Measurements from ENCODE around the gene CCL25.
"Not testable (repeated sequence)": the region's sequence is repeated elsewhere in the genome, so short reads cannot be mapped to it uniquely, and the experiment has no call there.

CCL25 gene

DNA sequence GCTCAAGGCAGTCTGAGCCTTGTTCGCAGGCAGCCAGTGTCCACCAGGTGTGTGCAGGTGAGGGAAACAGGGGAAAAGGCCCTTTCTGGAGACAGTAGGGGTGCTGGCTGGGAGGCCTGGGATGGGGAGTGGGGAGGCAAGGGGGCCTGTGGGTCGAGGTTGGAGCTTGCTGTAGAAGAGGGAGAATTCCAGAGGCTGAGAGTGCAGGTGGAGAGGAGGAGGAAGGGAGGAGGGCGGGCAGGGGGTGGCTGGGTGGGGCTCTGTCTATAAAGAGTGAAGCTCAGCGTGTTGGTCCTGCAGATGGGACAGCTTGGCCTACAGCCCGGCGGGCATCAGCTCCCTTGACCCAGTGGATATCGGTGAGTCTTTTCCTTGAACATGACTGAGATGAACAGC, at the start of gene CCL25:
CCL25 (plus strand) TSS at position 297 of the 396 bp plus-strand sequence. CDS start 290 bp downstream, outside the sequence.
- Mint-ChIP-seq H3K4me1 (ENCODE audit: low read depth) (peaks cover 8% of the 10 kb centered on the region), H3K4me3 (peak within 1 kb of the TSS; percentile 52), H3K36me3 (ENCODE audit: low read depth) (no peaks in the 10 kb centered on the region), H3K27me3 (ENCODE audit: low read depth) (peaks cover 10% of the 10 kb centered on the region), H3K9me3 (no peaks in the 10 kb centered on the region), H3K27ac (peak within 1 kb of the TSS; percentile 91)
- DNase-seq (ENCODE audit: low spot score), result no peak

DNA sequence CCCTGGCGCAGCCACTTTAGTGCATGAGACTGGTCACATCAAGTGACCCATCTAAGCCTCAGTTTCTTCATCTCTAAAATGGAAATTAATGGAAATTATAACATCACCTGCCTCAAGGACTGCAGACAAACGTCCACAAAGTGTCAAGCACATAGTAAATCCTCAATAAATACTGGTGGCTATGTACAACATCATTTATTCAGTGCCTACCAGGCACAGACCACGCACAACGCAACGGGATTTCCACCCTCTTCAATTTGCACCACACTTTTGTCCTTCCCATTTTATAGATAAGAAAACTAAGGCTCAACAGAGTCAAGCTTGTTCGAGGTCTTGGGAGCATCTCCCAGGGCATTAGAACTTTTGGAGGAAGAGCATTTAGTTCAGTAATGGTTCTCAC, 48.6 kb upstream of the CCL25 start:
- DNase-seq (ENCODE audit: low spot score), result no peak
- peak overlapping the region; percentile 86 for H3K27ac Mint-ChIP-seq
- H3K4me1 Mint-ChIP-seq (ENCODE audit: low read depth), result peaks cover 30% of the 10 kb centered on the region
- H3K9me3 Mint-ChIP-seq, result no peaks in the 10 kb centered on the region
- peaks cover 14% of the 10 kb centered on the region for H3K36me3 Mint-ChIP-seq (ENCODE audit: low read depth)
- peak overlapping the region; percentile 99 for H3K4me3 Mint-ChIP-seq
- no peaks in the 10 kb centered on the region for H3K27me3 Mint-ChIP-seq (ENCODE audit: low read depth)

GRCh38 chr19:8004723-8005513, 47.6 kb upstream of the CCL25 start:
- H3K36me3 Mint-ChIP-seq (ENCODE audit: low read depth), result peaks cover 14% of the 10 kb centered on the region
- no peaks in the 10 kb centered on the region for H3K27me3 Mint-ChIP-seq (ENCODE audit: low read depth)
- H3K4me3 Mint-ChIP-seq, result peak overlapping the region; percentile 99
- H3K4me1 Mint-ChIP-seq (ENCODE audit: low read depth), result peaks cover 30% of the 10 kb centered on the region
- peak overlapping the region; percentile 86 for H3K27ac Mint-ChIP-seq
- peak; percentile 46 for DNase-seq (ENCODE audit: low spot score)
- no peaks in the 10 kb centered on the region for H3K9me3 Mint-ChIP-seq

DNA sequence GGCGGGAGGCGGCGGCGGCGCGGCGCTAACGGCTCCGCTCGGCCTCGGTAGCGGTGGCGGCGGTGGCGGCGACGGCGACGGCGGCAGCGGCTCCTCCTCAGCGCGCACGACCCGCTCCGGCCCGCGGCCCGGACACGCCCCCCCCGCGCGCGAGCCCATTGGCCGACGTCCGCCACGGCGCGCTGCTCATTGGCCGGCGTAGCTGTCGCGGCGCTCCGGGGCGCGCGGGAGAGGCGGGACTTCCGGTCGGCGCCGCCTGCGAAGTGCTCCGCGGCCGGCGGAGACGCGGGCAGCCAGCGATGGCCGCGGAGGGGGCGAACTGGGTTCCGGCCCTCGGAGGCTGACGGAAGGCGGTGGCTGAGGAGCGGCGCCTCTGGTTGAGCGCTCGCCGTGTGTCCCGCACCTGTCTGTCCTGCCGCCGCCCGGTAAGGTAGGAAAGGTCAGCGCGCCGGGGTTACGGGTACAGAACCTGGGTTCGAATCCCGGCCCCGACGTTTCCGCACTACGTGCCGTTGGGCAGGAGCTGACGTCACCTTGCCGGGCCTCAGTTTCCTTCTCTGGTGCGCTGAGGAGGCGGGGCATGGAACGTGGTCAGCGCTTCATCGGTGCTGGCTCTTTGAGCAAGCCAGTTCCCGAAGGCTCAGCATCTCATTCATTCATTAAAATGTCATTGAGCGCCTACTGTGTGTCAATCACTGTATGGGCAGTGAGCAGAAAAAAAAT, 46.9 kb upstream of the CCL25 start, which contains the start of gene ELAVL1:
ELAVL1 (minus strand) TSS at position 108 of the 723 bp plus-strand sequence. CDS start 13,826 bp downstream, outside the sequence.
- H3K36me3 Mint-ChIP-seq (ENCODE audit: low read depth), result peaks cover 11% of the 10 kb centered on the region

DNA sequence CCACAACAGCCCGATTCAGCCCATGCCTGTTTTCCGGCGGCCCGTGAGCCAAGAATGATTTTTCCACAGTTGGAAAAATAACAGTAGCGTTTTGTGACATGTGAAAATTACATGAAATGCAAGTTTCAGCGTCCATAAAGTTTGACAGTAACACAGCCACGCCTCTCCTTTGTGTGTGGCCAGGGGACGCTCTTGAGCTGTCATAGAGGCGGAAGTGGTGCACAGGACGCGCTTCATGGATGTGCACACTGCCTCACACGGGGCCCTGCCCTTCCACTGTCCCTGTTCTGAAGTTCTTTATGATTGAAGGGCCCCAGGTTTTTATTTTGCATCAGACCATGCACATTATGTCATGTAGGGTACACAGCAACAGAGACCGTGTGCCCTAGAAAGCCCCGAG, 34.8 kb upstream of the CCL25 start:
- no peaks in the 10 kb centered on the region for H3K9me3 Mint-ChIP-seq
- no peak overlapping the region for H3K4me3 Mint-ChIP-seq
- peak overlapping the region; percentile 9 for H3K27ac Mint-ChIP-seq
- no peaks in the 10 kb centered on the region for H3K36me3 Mint-ChIP-seq (ENCODE audit: low read depth)
- peaks cover 8% of the 10 kb centered on the region for H3K4me1 Mint-ChIP-seq (ENCODE audit: low read depth)
- peak; percentile 21 for DNase-seq (ENCODE audit: low spot score)
- H3K27me3 Mint-ChIP-seq (ENCODE audit: low read depth), result no peaks in the 10 kb centered on the region

More for the DNA sequence above, 46.9 kb upstream of the CCL25 start, which contains the start of gene ELAVL1:
- H3K9me3 Mint-ChIP-seq, result no peaks in the 10 kb centered on the region
- no peaks in the 10 kb centered on the region for H3K27me3 Mint-ChIP-seq (ENCODE audit: low read depth)
- peaks cover 27% of the 10 kb centered on the region for H3K4me1 Mint-ChIP-seq (ENCODE audit: low read depth)
- peak; percentile 93 for DNase-seq (ENCODE audit: low spot score)
- H3K4me3 Mint-ChIP-seq, result peak within 1 kb of the TSS; percentile 99
- peak within 1 kb of the TSS; percentile 86 for H3K27ac Mint-ChIP-seq

DNA sequence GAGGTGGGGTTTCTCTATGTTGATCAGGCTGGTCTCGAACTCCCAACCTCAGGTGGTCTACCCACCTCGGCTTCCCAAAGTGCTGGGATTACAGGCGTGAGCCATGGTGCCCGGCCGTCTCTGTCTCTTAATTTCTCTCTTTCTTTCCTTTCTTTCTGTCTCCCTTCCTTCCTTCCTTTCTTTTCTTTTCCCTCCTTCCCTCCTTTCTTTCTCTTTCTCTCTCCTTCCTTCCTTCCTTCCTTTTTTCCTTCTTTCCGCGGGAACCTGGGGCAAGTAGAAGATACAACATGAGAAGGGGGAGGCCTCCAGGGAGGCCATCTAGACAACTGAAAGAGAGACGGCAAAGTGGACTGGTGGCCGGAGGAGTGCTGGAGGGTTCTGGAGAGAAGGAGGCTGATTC, 31.9 kb upstream of the CCL25 start:
- Mint-ChIP-seq H3K9me3 (no peaks in the 10 kb centered on the region), H3K4me3 (no peak overlapping the region), H3K36me3 (ENCODE audit: low read depth) (no peaks in the 10 kb centered on the region), H3K4me1 (ENCODE audit: low read depth) (peaks cover 8% of the 10 kb centered on the region), H3K27ac (no peak overlapping the region), H3K27me3 (ENCODE audit: low read depth) (no peaks in the 10 kb centered on the region)
- DNase-seq (ENCODE audit: low spot score), result no peak

- Mint-ChIP-seq H3K4me1 (ENCODE audit: low read depth) (peaks cover 8% of the 10 kb centered on the region), H3K9me3 (no peaks in the 10 kb centered on the region), H3K4me3 (no peak overlapping the region), H3K36me3 (ENCODE audit: low read depth) (no peaks in the 10 kb centered on the region), H3K27ac (no peak overlapping the region), H3K27me3 (ENCODE audit: low read depth) (no peaks in the 10 kb centered on the region)
- no peak for DNase-seq (ENCODE audit: low spot score)
Measured at GRCh38 chr19:8021374-8021773, 31.2 kb upstream of the CCL25 start.

DNA sequence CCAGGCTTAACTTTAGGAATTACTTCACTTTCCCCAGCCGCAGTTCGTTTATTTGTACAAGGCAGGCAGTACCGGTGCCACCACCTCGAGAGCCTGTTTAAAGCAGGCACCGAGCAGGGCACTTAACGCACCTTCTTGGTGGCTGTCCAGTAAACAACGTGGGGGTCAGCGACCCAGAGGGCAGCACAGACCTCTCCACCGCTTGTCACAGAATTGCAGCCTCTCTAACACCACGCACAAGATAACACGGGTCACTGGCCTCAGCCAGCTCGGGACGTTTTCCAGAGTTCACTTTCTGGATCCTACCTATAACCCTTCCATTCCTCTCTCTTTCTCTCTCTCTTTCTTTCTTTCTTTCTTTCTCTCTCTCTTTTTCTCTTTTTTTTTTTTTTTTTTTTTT, 30.3 kb upstream of the CCL25 start:
- no peak for DNase-seq (ENCODE audit: low spot score)
- Mint-ChIP-seq H3K27ac (no peak overlapping the region), H3K4me3 (no peak overlapping the region), H3K4me1 (ENCODE audit: low read depth) (peaks cover 7% of the 10 kb centered on the region), H3K27me3 (ENCODE audit: low read depth) (no peaks in the 10 kb centered on the region), H3K36me3 (ENCODE audit: low read depth) (no peaks in the 10 kb centered on the region), H3K9me3 (no peaks in the 10 kb centered on the region)

DNA sequence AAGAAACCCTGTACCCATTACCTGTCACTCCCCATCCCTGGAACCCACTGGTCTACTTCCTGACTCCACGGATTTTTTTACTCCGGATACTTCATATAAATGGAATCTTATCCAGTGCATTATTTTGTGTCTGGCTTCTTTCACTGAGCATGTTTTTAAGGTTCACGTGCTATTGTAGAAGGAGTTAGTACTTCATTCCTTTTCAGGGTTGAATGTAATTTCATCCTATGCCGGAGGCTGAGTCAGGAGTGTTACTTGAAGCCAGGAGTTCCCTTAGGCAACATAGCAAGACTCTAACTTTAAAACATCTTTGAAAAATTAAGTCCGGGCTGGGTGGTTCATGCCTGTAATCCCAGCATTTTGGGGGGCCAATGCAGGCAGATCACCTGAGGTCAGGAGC, 29.2 kb upstream of the CCL25 start:
- H3K27ac Mint-ChIP-seq, result no peak overlapping the region
- no peaks in the 10 kb centered on the region for H3K27me3 Mint-ChIP-seq (ENCODE audit: low read depth)
- DNase-seq (ENCODE audit: low spot score), result no peak
- no peak overlapping the region for H3K4me3 Mint-ChIP-seq
- no peaks in the 10 kb centered on the region for H3K4me1 Mint-ChIP-seq (ENCODE audit: low read depth)
- no peaks in the 10 kb centered on the region for H3K36me3 Mint-ChIP-seq (ENCODE audit: low read depth)
- no peaks in the 10 kb centered on the region for H3K9me3 Mint-ChIP-seq

DNA sequence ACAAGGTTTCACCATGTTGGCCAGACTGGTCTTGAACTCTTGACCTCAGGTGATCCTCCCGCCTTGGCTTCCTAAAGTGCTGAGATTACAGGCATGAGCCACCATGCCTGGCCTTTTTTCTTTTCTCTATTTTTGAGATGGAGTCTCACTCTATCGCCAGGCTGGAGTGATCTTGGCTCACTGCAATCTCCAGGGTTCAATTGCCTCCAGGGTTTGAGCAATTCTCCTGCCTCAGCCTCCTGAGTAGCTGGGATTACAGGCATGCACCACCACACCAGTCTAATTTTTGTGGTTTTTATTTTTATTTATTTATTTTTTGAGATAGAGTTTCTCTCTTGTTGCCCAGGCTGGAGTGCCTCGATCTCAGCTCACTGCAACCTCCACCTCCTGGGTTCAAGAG, 28.3 kb upstream of the CCL25 start:
- not testable (repeated sequence) for H3K27me3 Mint-ChIP-seq (ENCODE audit: low read depth); H3K4me1 Mint-ChIP-seq (ENCODE audit: low read depth)

DNA sequence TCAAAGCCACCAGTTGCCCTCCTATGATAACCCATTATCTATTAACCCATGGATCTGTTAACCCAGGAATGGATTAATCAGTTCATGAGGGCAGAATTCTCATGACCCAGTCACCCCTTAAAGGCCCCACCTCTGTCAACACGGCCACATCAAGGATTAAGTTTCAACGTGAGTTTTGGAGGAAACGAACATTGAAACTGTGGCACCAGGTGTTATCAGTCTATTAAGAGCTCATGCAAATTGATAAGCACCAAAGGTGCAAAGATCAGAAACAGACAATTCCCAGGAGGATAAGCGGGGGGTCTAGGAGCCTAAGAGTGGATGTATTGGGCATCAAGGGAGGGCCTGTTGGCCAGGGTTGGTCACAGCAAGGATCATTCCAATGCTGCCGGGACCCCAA, 27.2 kb upstream of the CCL25 start:
- Mint-ChIP-seq H3K4me1 (ENCODE audit: low read depth) (no peaks in the 10 kb centered on the region), H3K36me3 (ENCODE audit: low read depth) (no peaks in the 10 kb centered on the region), H3K27me3 (ENCODE audit: low read depth) (no peaks in the 10 kb centered on the region), H3K27ac (no peak overlapping the region), H3K4me3 (no peak overlapping the region), H3K9me3 (no peaks in the 10 kb centered on the region)
- no peak for DNase-seq (ENCODE audit: low spot score)

More for the DNA sequence above, 28.3 kb upstream of the CCL25 start:
- H3K4me3 Mint-ChIP-seq; H3K36me3 Mint-ChIP-seq (ENCODE audit: low read depth); H3K9me3 Mint-ChIP-seq; H3K27ac Mint-ChIP-seq; DNase-seq (ENCODE audit: low spot score): not testable (repeated sequence)

DNA sequence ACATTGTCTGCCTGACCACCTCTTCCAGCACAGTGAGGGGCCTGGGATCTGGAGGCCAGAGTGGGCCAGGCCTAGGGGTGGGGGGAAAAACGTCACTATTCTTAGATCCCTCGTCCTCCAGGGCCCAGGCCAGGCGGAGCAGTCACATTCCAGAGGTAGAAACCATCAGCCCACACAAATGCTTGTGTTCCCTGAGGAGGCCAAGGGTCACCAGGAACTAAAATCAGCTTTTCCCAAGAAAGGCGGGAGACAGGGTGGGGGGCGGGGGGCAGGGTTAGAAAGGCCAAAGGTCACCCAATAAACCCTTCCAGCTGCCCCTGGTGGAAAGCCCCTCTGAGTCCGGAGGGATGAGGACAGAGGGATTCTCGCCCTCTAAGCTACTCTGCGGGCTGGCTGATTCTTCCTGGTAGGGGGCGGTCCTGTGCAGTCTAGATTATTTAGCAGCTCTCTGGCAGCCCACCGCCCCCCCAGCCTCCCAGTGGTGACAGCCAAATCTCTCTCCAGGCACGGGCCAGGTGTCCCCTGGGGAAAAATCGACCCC, 23.5 kb upstream of the CCL25 start:
- Mint-ChIP-seq H3K36me3 (ENCODE audit: low read depth) (no peaks in the 10 kb centered on the region), H3K27ac (no peak overlapping the region), H3K4me3 (no peak overlapping the region), H3K4me1 (ENCODE audit: low read depth) (no peaks in the 10 kb centered on the region), H3K27me3 (ENCODE audit: low read depth) (peaks cover 3% of the 10 kb centered on the region), H3K9me3 (no peaks in the 10 kb centered on the region)
- DNase-seq (ENCODE audit: low spot score), result no peak

DNA sequence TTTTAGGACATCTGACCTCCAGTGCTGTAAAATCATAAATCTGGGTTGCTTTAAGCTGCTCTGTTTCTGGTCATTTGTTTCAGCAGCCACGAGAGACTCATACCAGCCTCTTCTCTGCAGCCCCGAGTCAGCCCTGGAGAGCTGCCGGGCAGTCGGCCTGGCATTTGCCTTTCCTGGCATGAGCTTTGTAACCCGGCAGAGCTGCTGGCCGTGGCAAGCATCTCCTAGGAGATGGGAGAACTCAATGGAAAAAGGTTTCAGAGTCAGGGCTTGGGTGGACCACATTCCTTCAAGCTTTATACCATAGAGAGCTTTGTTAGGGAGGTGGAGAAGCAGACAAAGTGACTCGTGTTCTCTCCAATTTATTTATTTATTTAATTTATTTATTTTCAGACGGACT, 21.6 kb upstream of the CCL25 start:
- Mint-ChIP-seq H3K27me3 (ENCODE audit: low read depth) (peaks cover 3% of the 10 kb centered on the region), H3K9me3 (no peaks in the 10 kb centered on the region), H3K4me3 (no peak overlapping the region), H3K4me1 (ENCODE audit: low read depth) (no peaks in the 10 kb centered on the region), H3K27ac (no peak overlapping the region), H3K36me3 (ENCODE audit: low read depth) (no peaks in the 10 kb centered on the region)
- no peak for DNase-seq (ENCODE audit: low spot score)

Measured in T-helper 2 cell treated with Interferon-gamma antibody and Interleukin-4, amounts not matched to agents 5 μg/mL and 100 μg/mL, for 36 hours (primary cell).